HUDEP-2 (cell line): ENCODE results near the gene METTL16.
A peak's percentile ranks its signal among the peaks of the same experiment; 100 is the strongest.

Experiments
- DNase-seq, 76 experiments: peaks; one replicate each; lab custom pipeline; 2025; ENCODE audit not compliant: unreplicated experiment in 76 of 76; lab: John Stamatoyannopoulos, UW

The METTL16 gene

DNA sequence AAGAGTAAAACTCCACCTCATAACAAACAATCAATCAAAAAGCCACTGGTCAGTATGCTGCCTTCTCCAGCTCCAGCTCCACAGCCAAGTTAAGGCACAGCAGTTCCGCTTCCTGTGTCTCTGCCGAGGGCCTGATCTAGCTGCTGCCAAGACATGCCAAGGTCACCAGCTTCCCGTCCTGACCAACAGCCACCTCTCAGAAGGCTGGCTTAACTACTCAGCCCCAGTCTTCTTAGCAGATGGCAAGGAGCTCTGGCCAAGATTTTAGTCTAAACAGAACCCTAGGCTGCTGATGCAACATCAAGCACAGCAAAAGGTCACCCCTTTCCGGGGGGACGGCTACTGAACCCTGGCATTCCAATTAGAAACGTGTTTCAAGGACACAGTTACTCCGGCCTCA lies 93.1 kb downstream of the METTL16 start:
- DNase-seq = no peak

DNA sequence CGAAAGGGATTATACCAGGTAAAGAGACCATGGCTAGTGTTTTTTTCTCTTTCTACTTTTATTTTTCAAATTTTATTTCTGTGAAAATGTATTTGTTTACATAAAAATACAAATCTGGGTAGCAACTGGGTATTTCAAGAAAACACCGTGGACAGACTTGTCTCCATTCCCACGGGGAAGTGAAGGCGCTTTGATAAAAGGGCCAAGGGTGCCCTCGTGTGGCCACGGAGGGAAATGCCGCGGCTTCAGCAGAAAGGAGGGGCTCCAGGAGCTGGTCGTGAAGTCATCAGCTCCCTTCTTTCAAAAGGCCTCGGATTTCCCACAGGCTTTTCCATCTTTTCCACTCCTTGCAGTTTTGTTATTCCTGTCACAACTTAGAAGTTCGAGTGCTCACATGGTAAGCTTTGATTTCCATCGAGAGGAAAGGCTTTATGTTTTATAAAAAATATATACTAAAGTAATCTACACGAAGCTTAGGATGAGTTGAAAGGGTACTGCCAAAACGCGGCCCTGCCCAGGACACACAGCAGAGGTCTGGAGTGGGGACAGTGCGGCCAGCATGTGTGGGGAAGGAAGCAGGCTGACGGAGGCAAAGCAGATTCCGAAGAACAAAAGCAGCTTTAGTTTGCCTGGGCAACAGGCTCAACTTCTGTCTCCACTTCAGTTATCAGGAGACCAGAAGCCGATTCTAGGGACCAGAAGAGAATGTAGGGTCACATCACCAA lies 95.5 kb downstream of the METTL16 start:
- DNase-seq = peak in 69 of 76 experiments; percentile 8 to 86 (median 63)

DNA sequence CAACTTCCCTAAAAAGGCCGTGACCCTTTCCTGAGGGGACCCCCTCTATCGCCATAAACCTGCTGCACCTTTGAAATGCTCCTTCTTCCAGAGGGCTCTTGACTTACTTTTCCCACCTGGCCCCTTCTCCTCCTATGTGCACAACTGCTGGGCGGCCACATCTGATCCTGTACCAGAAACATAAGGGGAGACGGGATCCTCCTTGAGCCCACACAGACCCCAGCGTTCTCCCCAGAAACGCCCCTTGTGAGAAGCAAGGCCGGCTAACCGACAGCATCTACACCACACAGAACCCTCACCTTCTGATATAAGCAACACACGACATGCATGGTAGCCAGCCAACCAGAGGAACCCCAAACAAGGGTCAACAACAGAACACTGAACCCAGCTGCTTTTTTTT lies 96.6 kb downstream of the METTL16 start:
- DNase-seq = no peak

DNA sequence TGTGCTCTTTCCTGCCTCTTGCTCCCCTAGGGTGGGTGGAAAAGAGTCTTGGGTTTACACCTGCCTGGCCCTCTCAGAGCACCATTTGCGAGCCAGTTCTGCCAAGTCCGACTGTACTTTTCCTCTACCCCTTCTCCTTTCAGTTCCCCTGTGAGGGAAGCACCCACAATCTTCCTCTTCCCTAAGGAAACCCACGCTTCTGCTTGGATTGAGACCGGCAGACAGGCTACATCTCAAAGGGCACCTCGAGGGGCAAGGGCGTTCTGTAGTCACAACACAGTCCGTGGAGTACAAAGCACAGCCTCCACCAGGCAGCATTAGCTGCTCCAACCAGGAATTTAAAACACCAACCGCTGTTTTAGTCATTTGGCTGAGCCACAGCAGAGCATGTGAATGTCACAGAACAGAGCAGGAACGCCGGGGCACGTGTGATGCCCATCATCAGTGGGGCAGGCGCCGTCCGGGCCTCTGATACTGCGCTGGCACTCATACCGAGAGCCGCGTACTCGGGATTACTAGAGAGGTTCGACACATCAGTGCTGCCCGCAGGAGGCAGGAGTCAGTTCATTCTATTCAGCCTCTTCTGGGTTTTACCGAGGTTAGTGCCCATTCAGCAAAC lies 97.1 kb downstream of the METTL16 start:
- no peak for DNase-seq

DNA sequence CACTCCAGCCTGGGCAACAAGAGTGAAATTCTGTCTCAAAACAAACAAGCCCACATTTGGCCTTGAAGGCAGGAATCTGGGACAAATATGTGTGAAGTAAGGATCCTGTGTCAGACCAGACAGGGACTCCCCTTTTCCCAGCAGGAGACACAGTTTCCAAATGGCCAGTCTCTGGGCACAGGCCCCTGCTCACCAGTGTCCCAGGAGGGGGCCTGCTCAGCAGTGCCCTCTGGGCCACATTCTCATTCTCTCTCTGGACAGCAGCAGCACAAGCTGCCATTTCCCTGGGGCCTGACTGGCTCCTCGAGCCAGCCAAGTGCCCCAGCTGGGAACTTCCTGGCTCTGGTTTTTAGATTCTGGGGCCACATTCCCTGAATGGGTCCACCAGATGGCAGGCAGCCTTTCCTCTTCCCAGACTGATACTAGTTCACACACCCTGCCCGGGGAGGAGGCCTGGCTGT lies 99.1 kb downstream of the METTL16 start:
- no peak for DNase-seq

DNA sequence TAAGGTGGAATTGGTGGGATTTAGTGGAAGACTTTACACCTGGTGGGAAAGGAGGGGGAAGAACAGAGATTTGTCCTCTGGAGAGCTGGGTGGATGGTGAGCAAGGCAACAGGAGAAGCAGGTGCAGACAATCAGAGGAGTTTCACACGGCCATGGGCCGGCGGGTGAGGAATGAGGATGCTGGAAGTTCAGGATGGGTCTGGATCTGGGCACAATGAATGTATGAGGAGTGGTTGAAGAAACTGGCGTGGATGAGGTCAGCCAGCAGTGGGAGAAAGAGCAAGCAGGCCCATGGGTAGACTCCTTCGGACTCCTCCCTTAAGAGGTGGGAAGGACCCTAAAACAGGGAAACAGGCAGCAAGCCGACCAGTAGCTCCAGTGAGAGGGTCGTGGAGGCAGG lies 100.7 kb downstream of the METTL16 start:
- DNase-seq = no peak

DNA sequence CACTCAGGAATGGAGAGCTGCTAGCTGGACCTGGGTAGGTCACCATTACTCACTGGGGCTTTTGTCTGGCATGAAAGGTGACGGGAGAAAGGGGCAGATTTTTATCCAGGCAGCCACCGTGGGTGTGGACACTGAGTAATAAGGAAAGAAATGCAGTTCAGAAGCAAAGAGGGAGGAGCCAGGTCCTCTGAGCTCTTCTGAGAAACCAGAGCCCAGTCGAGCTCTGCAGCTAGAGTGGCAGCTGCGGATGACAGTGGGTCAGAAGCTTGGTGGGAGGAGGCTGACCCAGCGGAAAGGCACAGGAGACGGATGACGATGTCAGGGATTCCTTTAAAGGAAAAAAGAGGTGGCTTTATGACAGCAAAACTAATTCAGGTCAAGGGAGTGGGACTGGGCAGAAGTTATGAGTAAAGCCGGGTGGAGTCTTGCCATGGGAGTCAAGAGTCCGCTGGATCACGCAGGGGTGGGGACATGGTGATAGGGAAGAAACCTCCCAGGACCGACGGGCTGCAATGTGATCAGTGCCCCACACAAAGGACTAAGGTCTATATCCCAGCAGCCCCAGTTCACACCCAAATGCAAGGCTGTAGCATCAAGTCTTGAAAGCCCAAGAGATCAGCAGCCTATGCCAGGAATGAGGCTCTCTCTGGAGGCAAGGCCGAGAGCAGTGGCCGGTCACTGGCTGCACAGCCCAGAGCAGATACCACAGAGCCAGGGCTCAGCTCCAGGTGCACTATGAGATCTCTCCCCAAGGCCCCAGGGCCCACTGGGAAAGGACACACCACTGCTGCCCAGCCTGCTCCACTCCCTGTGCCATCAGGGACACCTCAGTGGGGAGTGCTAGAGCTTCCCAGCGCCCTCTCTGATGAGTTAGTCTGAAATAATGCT lies 104.5 kb downstream of the METTL16 start:
- peak in 62 of 76 experiments; percentile 9 to 75 (median 42) for DNase-seq

DNA sequence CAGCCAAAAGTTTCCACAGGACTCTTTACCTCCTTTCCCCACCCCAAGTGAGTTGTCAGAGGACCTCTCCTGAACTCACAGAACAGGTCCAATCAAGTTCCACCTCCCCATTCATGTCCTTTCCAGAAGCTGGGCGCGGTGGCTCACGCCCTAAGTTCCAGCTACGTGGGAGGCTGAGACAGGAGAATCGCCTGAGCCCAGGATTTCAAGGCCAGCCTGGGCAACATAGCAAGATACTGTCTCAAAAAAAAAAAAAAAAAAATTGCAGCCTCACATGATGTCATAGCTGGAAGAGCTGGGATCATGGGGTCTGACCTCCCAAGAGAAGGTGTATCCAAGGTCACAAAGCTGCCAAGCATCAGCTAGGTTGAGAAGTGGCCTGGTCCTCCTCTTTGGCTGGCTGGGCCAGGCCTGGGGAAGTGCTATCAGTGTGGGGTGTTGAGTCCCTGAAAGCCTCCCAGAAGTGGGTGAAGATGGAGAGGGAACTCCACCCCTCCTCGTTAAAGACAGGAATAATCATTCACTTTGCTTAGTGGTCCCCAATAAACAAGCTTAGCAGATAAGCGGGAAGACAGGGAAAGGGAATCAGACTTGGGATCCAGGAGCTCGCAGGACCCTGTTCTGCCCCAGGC lies 105.3 kb downstream of the METTL16 start:
- no peak for DNase-seq

DNA sequence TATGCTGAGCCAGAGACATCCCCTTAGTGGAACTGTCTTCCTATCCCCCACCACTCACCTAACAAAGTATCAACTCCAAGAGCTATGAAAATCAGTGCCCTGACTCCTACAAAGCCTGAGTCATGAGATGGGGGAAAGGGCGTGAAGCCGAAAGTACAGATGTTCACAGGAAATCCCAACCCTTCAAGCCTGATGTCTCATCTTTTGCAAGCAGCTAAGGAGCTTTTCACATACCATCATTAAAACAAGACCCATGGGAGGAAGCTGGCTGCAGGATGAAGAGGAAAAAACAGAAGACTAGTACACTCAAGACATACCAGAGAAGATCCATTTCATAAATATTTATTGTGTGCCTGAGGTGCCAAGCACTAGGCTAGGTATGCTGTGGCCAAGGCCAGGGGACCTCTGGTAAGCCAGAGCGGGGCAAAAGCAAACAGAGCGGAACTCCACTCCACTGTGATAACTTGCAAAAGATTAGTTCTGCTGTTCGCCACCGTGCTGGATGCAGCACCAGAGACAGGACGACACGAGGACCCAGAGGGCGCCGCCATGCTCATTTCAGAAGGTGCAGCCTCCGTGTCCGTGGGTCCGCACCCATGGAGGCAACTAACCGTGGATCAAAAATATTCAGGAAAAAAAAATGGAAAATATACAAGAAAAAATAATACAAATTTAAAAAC lies 106.3 kb downstream of the METTL16 start:
- DNase-seq = no peak

DNA sequence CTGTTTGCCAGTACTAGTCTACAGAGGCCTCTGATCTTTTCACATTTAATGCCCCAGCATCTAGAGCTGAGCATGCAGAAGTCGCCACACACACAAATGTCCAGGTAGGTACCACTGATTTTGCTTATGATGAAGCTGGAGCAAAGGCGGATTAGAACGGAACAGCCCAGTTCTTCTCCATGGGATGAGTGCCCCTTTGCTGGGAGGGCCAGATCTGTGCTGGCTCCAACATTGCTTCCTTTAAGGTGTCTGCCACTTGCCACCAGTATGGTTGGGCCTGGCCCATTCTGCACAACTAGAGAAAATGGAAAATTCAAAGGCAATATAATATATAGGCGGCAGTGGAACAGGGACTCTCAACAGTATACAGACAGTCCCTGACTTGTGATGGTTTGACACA lies 108.6 kb downstream of the METTL16 start:
- no peak for DNase-seq

DNA sequence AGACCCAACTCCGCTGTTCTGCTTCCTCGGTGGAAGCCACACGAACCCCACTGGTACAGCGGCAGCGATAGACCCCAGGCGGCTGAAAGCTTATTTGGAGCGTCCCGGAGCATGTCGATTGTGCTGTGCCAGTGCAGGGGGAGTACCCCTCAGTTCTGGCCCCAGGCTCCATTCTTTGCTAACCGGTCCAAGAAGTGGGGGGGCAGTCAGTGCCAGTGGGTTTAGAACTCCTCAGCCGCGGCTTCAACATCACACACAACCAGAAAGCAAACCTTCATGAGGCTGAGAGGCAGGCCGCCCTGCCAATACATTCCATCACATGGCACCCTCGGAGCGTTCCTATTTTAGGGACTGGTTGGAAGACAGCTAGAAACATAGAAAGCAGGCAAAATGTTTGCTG lies 109.1 kb downstream of the METTL16 start:
- no peak for DNase-seq

DNA sequence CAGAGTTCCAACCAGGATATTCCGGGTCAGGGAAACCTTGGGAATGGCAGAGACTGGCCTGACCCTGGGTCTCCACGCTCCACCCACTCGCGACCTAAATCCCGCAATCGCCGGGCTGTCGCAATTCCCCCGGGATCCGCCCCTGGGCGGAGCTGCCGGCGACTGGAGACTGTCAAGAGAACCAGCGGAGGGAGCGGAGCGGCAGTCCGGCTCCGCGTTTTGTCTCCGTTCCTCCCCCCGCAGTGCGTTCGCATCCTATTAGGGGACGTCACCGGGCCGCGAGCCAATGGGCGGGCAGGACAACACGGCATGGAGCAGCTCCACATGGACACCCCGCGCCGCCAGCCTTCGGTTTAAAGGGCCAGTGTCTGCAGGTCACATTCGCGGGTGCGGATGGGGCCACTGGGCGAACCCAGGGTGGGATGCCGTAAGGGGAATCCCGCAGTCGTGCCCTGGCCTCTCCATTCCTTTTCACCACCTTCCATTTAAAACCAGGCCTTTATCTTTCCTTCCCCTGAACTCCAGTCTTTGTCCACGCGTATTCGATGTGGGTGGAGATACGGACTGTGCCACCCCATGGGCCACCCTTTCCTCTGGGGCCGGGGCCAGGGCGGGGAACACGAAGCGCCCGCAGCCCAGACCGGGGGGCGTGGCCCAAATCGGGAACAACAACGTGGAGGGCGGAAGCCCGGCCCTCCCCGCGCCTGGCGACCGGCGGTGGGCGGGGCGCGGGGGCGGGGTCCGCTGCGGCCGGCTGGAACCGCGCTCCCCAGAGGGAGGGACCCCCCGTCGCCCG lies 110.1 kb downstream of the METTL16 start:
- DNase-seq = peak; percentile 62 to 99 (median 98)

DNA sequence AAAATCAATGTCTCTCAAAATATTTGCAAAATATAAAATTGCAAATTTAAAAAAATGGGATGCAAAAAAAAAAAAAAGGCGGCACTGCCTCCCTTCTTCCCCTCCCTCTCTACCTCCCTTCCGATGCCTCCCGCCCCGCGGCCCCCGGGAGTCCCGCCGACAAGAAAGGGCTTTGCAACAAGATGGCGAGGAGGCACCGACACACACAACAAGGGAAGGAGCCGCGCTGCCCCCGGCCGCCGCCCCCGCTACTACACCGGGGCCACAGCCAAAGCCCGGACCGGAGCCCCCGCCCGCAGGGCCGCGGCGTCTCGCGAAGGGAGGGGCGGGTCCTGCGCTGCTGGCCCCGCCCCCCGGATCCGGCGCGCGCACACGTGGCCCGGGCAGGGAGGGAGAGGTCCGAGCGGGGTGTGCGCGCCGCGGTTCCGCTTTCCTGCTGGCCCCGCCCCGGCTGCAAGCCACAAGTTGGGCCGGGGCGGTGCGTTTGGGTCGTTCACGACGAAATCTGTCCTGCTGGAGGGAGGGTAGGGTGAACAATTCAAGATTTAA lies 110.7 kb downstream of the METTL16 start, which contains the start of gene MNT:
MNT (minus strand) TSS at position 184 of the 549 bp plus-strand sequence. CDS start 348 bp downstream, outside the sequence.
- DNase-seq = peak in 73 of 76 experiments; percentile 46 to 96 (median 87)

DNA sequence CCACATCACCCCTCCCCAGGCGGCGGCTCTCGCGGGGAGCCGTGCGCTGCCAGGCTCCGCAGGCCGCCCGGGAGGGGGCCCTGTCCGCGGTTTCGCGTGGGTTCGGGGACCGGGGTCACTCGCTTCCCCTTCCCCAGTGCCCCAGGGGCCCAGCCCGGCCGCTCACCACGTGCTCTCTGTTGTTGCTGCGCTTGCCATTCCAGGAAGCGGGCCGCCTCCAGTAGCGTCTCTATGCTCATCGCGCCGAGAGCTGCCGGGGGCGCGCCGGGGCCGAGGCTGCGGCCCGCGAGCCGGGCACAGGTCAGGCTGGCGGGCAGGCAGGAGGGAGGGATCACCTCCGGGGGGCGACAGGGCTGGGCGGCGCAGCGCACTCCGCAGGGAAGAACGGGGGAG lies 111.2 kb downstream of the METTL16 start:
- DNase-seq = peak in 47 of 76 experiments; percentile 6 to 57 (median 33)

DNA sequence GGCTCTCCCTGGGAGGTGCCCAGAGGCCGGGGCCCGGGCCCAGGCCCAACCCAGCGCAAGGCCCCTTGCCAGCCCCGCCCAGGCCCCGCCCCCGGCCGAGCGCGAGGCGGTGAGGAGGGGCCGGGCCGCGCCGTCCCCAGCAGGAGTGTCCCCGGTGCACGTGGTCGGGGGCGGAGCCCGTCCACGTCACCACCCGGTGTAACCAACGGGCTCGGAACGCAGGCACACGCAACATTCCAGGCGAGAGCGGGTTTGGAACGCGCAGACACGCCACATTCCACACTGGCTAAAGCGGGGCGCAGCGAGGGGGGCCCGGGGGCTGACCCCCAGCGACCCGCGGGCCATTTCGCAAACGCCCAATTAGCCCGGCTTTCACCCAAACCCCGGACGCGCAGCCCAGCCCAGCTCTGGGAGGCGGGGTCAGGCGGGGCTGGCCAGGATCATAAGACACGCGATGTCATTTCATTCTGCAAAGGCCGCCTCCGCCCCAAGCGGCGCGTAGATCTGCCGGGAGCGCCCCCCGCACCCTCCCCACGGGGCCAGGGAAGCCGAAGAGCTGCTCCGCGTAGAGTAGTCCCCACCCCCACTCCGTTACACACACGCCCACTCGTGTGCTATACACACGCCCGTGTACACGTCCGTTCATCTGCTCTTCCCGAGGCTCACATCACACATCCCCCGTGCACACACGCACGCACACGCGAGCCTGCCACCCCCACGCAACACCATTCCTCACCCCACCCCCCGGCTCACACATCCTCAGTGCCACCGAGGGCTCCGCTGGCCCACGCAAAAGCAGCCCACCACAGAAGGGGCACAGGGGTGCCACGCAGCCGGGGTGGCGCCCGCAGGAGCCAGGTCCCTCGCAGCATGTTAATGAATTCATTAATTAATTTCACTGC lies 111.9 kb downstream of the METTL16 start:
- peak in 74 of 76 experiments; percentile 60 to 95 (median 88) for DNase-seq

DNA sequence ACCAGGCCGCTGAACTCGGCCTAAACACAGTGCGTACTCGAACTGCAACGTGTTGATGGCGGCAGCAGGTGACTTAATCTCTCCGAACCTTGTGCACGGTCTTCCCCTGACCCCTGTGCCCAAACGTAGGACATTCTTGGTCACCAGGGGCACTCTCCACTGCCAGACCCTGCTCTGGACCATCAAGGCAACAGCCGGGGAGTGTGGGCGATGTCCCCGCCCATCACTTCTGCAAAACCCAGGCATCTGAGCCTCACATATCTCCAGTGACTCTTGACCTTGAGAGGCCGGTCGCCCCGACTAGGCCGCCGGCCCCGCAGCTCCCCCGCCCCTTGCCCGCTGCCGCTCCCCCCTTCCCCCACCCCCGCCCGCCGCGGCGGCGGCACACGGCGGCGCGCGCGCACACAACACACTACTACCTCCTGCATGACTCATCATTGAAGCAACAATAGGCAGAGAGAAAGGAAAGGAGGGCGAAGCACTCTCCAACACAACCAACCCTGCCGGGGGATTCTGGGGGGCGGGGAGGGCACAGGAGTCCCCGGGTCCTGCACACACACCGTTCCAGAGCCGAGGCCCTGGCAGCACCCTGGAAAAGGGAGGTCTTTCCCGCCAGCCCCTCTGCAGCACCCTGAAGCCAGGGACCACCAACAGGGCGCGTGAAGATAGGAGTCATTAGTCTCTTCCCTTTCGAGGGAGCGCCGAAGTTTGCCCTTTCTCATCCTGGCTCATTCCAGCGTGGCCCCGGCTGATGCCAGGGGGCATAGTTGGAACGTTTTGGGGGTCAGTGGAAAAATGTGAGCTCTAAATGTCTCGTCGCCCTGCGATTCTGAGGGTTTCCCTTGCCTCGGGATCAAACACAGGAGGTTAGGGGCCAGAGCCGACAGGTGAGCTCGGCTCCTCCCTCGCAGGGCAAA lies 112.8 kb downstream of the METTL16 start:
- peak in 31 of 76 experiments; percentile 8 to 59 (median 30) for DNase-seq

DNA sequence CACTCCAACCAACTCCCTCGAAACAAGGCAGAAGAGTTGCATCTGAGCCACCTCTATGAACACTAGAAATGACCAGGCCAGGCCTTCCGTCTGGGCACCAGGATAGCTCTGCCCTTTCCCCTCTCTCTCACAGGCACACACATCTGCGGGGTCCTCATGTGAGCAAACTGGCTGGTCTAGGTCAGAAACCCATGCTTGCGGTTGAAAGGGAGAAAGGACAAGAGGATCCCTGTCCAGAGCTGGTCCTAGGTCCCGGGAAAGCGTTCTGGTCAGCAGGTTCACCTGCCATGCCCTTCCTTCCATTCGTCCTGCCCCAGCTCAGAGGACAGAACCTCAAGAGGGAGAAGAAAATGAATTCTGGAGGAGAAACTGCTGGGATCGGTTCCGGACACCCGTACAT lies 113.5 kb downstream of the METTL16 start:
- DNase-seq = peak in 1 of 76 experiments; percentile 47
